Peyer's patch (tissue), 4 donors: ENCODE measurements around the gene AMBN. TPM values are rescaled to one million over a fixed set of nuclear protein-coding genes. Genes with fewer than 3 reads are reported as not detected.

Experiments
- DNase-seq, 3 donors: peaks; one replicate each; pipeline ENCODE4 v3.0.0-alpha.2; 2017 to 2019
- H3K27ac ChIP-seq, 4 donors: fragments of 200-600 bp; sonication (generic); one replicate each; pipeline ENCODE4 v1.5.1; 2016 to 2019
- H3K27me3 ChIP-seq, 2 donors: fragments of 200-600 bp; sonication (generic); one replicate each; pipeline ENCODE4 v1.5.1; 2019
- H3K36me3 ChIP-seq, 3 donors: fragments of 200-600 bp; sonication (generic); one replicate each; pipeline ENCODE4 v1.5.1; 2016 to 2019
- H3K4me1 ChIP-seq, 4 donors: fragments of 200-600 bp; sonication (generic); one replicate each; pipeline ENCODE4 v1.5.1; 2016 to 2019
- H3K4me3 ChIP-seq, 4 donors: fragments of 200-600 bp; sonication (generic); 1 replicate in 3 of 4; 2 replicates in 1 of 4; pipeline ENCODE4 v1.5.1; 2016 to 2019; ENCODE audit warnings: mild to moderate bottlenecking in 1 of 4
- H3K9me3 ChIP-seq, 4 donors: fragments of 200-600 bp; sonication (generic); one replicate each; pipeline ENCODE4 v1.5.1; 2016 to 2019; ENCODE audit warnings: mild to moderate bottlenecking in 1 of 4
- CTCF ChIP-seq, 6 experiments: fragments of 450-650 bp in 4 of 6; fragments of 200-600 bp in 2 of 6; sonication (generic) in 1 of 6; IDR thresholded peaks; one replicate each; pipeline ENCODE4 v1.5.1; 2017 to 2019; ENCODE audit warnings: antibody characterized with exemption in 6 of 6, mild to moderate bottlenecking in 3 of 6, moderate library complexity in 1 of 6
- POLR2A ChIP-seq, 2 donors: fragments of 450-650 bp; IDR thresholded peaks; one replicate each; pipeline ENCODE4 v1.5.1; 2017; ENCODE audit warnings: antibody characterized with exemption in 2 of 2, mild to moderate bottlenecking in 2 of 2, moderate library complexity in 2 of 2
- total RNA-seq, 4 donors: library from RNA; depleted of rRNA; stranded (reverse); fragments of >200 nt; gene quantifications; one replicate each; pipeline ENCODE4 v1.1.0, GENCODE V29; 2016

Gene AMBN
- not detected for total RNA-seq

GRCh38 chr4:70591955-70592582 is at the start of gene AMBN:
Gene AMBN, plus strand, starts transcription at chr4:70592256. Its CDS starts 103 bp downstream, at chr4:70592359.
- TF ChIP-seq POLR2A (IDR thresholded peaks at IDR 0.05) (no peak), CTCF (IDR thresholded peaks at IDR 0.05) (no peak)
- no peaks in the 10 kb centered on the region for H3K27me3 ChIP-seq
- H3K36me3 ChIP-seq = no peaks in the 10 kb centered on the region
- H3K4me1 ChIP-seq = no peaks in the 10 kb centered on the region
- no peak for DNase-seq
- H3K27ac ChIP-seq = no peak within 1 kb of the TSS
- no peaks in the 10 kb centered on the region for H3K9me3 ChIP-seq
- H3K4me3 ChIP-seq = no peak within 1 kb of the TSS

GRCh38 chr4:70544279-70544868 is 47.7 kb upstream of the AMBN start:
- H3K27me3 ChIP-seq = no peaks in the 10 kb centered on the region
- H3K4me3 ChIP-seq = no peak overlapping the region
- no peak overlapping the region for H3K27ac ChIP-seq
- no peaks in the 10 kb centered on the region for H3K36me3 ChIP-seq
- DNase-seq = no peak
- no peaks in the 10 kb centered on the region for H3K4me1 ChIP-seq
- H3K9me3 ChIP-seq = no peaks in the 10 kb centered on the region
- peak in 3 of 6 experiments; percentile 5 to 21 (median 16) for TF ChIP-seq CTCF (IDR thresholded peaks at IDR 0.05)
- TF ChIP-seq POLR2A (IDR thresholded peaks at IDR 0.05) = no peak

GRCh38 chr4:70556856-70557255 is 35.2 kb upstream of the AMBN start:
- no peak for DNase-seq
- no peaks in the 10 kb centered on the region for H3K27me3 ChIP-seq
- H3K4me3 ChIP-seq = no peak overlapping the region
- peaks cover 0 to 5% (median 0%) of the 10 kb centered on the region in 4 donors for H3K4me1 ChIP-seq
- no peak for TF ChIP-seq POLR2A (IDR thresholded peaks at IDR 0.05)
- no peaks in the 10 kb centered on the region for H3K36me3 ChIP-seq
- no peak overlapping the region for H3K27ac ChIP-seq
- no peaks in the 10 kb centered on the region for H3K9me3 ChIP-seq

- Histone ChIP-seq H3K9me3 (no peaks in the 10 kb centered on the region), H3K27me3 (no peaks in the 10 kb centered on the region), H3K4me1 (peaks cover 0 to 5% (median 0%) of the 10 kb centered on the region in 4 donors), H3K36me3 (no peaks in the 10 kb centered on the region), H3K27ac (no peak overlapping the region), H3K4me3 (no peak overlapping the region)
- peak in 2 of 3 donors; percentile 19 to 71 for DNase-seq
- TF ChIP-seq CTCF (IDR thresholded peaks at IDR 0.05) (peak in 4 of 6 experiments; percentile 59 to 63 (median 60)), POLR2A (IDR thresholded peaks at IDR 0.05) (no peak)
Measured at GRCh38 chr4:70559211-70559830, 32.7 kb upstream of the AMBN start.

GRCh38 chr4:70559924-70560323 is 32.1 kb upstream of the AMBN start:
- Histone ChIP-seq H3K4me3 (no peak overlapping the region), H3K36me3 (no peaks in the 10 kb centered on the region), H3K27me3 (no peaks in the 10 kb centered on the region), H3K27ac (no peak overlapping the region), H3K4me1 (peaks cover 0 to 5% (median 0%) of the 10 kb centered on the region in 4 donors), H3K9me3 (no peaks in the 10 kb centered on the region)
- TF ChIP-seq POLR2A (IDR thresholded peaks at IDR 0.05) (no peak), CTCF (IDR thresholded peaks at IDR 0.05) (no peak)
- no peak for DNase-seq

GRCh38 chr4:70564033-70564432 is 28.0 kb upstream of the AMBN start:
- no peaks in the 10 kb centered on the region for H3K9me3 ChIP-seq
- H3K36me3 ChIP-seq = no peaks in the 10 kb centered on the region
- H3K4me3 ChIP-seq = no peak overlapping the region
- TF ChIP-seq POLR2A (IDR thresholded peaks at IDR 0.05) (no peak), CTCF (IDR thresholded peaks at IDR 0.05) (no peak)
- H3K27me3 ChIP-seq = no peaks in the 10 kb centered on the region
- H3K4me1 ChIP-seq = no peaks in the 10 kb centered on the region
- no peak for DNase-seq
- H3K27ac ChIP-seq = no peak overlapping the region
